HG02678 (cell line): ENCODE measurements around the gene SHFL.

ENCODE experiments used
- ATAC-seq: cut with Tn5 transposase; IDR thresholded peaks from one replicate; pipeline ENCODE4 v1.9.1; 2021; ENCODE audit warnings: mild to moderate bottlenecking, moderate library complexity; ENCODE audit not compliant: unreplicated experiment

Gene SHFL

DNA sequence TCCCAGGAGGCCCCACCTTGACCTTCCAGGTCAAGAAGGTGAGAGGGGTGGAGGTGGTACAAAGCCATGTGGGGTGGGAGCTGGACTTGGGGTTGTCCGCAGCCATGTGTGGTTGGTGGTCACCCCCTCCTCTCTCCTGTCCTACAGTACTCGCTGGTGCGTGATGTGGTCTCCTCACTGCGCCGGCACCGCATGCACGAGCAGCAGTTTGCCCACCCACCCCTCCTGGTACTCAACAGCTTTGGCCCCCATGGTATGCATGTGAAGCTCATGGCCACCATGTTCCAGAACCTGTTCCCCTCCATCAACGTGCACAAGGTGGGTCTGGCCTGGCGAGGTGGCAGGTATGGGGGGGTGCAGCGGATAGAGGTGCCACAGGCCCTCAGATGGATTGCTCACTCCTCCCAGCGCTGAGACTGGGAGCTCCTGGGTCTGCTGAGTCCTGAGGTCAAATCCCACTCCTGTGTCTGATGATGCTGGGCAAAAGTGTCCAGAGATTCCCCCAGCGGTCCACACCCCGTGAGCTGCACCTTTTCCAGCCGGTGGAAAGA is 21.8 kb downstream of the SHFL start:
- no peak for ATAC-seq

GRCh38 chr19:10109528-10109927 is 23.4 kb downstream of the SHFL start:
- ATAC-seq: no peak

DNA sequence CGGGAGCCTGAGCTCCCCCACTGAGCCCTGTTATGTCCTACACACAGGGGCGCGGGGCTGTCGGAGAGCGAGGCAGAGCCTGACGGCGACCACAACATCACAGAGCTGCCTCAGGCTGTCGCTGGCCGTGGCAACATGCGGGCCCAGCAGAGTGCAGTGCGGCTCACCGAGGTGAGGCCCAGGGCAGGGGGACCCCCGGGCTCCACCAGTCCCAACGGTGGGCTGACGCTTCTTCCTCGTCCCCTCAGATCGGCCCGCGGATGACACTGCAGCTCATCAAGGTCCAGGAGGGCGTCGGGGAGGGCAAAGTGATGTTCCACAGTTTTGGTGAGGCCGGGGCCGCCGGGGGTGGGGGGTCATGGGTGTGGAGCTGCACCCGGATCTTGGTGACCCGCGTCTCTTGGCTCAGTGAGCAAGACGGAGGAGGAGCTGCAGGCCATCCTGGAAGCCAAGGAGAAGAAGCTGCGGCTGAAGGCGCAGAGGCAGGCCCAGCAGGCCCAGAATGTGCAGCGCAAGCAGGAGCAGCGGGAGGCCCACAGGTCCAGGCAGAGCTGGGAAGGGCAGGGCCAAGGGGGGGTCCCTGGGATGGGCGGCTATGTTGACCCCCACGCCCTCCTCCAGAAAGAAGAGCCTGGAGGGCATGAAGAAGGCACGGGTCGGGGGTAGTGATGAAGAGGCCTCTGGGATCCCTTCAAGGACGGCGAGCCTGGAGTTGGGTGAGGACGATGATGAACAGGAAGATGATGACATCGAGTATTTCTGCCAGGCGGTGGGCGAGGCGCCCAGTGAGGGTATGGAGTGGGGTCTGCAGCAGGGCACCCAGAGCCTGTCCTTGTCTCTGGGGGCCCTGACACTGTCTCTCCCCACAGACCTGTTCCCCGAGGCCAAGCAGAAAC is 24.2 kb downstream of the SHFL start:
- no peak for ATAC-seq

GRCh38 chr19:10110972-10111317 is 24.8 kb downstream of the SHFL start:
- ATAC-seq: no peak

- no peak for ATAC-seq
Measured at GRCh38 chr19:10111405-10111811, 25.3 kb downstream of the SHFL start, which contains the start of gene P2RY11. Gene P2RY11, plus strand, starts transcription at chr19:10111693. Its CDS starts 29 bp downstream, at chr19:10111722.

DNA sequence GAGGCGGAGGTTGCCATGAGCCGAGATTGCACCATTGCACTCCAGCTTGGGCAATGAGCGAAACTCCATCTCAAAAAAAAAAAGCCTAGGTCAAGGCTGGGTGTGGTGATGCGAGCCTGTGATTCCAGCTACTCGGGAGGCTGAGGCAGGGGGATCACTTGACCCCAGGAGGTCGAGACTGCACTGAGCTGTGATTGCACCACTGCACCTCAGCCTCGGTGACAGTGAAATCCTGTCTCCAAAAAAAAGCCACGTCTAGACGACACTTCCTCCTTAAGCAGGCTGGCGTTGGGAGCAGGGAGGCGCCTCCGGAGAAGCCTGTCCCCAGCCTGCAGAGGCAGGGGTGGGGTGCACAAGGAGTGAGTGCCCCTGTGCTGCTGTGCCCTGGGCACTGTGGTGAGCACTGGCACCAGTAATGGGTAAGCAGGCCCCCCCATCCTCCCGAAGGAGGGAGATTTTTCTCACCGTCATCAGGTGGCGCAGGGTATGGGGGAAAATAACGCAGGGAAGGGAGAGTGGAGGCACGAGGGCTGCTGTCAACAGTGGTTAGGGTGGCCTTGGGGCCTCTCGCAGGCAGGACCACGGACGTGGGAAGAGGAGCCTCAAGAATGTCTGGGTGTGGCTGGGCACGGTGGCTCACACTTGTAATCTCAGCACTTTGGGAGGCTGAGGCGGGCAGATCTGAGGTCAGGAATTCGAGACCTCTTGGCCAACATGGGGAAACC is 26.1 kb downstream of the SHFL start:
- no peak for ATAC-seq

- no peak for ATAC-seq
Measured at GRCh38 chr19:10112895-10113591, 26.9 kb downstream of the SHFL start.

DNA sequence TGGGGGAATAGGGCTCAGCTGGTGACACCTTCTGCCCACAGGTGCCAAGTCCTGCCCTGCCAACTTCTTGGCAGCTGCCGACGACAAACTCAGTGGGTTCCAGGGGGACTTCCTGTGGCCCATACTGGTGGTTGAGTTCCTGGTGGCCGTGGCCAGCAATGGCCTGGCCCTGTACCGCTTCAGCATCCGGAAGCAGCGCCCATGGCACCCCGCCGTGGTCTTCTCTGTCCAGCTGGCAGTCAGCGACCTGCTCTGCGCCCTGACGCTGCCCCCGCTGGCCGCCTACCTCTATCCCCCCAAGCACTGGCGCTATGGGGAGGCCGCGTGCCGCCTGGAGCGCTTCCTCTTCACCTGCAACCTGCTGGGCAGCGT is 27.5 kb downstream of the SHFL start:
- ATAC-seq: no peak

- ATAC-seq: no peak
Measured at GRCh38 chr19:10113964-10114650, 28.0 kb downstream of the SHFL start.

DNA sequence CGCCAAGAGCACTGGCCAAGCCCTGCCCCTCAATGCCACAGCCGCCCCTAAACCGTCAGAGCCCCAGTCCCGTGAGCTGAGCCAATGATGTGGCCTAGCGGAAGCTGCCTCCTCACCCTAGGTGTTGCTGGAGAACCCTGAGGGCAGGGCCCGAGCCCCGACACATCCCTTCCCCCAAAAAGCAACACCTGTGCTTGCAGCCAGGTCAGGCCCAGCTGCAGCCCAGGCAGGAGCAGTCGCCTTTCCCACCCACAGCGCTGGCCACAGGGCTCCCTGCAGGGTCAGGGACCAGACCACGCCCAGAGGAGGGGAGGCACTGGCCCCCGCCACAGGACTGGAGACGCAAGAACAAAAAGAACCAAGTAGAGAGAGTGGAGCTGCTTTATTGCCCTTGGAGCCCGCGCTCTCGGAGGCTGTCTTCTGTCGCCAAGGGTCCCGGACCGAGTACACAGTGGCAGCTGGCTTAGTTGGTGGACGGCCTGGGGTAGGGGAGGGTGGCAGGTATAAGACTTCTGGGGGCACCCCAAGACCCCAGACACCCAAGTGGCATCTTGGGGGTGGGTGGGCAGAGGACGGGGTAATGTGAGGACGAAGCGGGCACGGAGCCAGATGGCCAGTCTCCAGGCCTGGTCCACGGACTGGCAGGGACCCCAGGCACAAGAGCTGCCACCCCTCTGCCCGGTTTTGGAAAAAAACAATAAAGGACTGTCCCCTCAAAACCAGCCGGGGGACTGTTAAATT is 28.7 kb downstream of the SHFL start:
- ATAC-seq: no peak

GRCh38 chr19:10115392-10116084 is 29.4 kb downstream of the SHFL start:
- no peak for ATAC-seq

- ATAC-seq: no peak
Measured at GRCh38 chr19:10116085-10116865, 30.2 kb downstream of the SHFL start.

- ATAC-seq: no peak
Measured at GRCh38 chr19:10116866-10117616, 30.9 kb downstream of the SHFL start.

DNA sequence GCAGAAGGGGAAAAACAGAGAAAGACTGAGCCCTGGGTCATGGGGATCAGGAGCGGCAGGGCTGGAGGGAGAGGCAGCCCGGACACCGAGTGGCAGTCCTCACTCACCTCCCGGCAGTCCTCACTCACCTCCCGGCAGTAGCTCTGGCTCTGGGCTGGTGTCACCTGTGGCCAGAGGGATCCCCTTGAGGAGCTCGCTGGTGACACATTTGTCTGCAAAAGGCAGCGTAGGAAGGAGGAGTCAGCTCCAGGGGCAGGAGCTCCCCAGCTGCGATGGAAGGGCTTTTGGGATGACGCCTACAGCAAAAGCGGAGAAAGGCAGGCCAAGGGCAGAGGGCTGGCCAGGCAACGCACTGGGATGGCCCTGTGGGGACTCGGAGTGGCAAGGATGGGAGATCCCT is 32.8 kb downstream of the SHFL start:
- ATAC-seq: no peak

GRCh38 chr19:10120538-10121189 is 34.5 kb downstream of the SHFL start:
- no peak for ATAC-seq

GRCh38 chr19:10122045-10122444 is 35.9 kb downstream of the SHFL start:
- no peak for ATAC-seq

DNA sequence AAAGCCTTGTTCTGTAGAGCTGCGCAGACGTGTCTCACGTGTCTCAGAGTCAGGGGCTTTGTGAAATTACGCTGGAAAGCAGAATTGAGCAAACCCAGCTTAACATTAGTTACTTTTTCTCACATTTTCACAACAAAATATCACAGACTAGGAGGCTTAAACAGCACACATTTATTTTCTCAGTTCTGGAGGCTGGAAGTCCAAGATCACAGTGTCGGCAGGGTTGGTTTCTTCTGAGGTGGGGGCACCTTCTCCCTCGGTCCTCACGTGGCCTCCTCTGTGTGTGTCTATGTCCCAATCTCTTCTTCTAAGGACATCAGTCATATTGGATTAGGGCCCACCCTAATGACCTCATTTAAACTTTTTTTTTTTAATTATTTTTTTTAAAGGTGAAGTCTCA is 38.3 kb downstream of the SHFL start:
- no peak for ATAC-seq
